K562 (cell line): Measurements from ENCODE around the gene MGRN1. TPM values are rescaled to one million over a fixed set of nuclear protein-coding genes. Genes with fewer than 3 reads are reported as not detected.

Experiments used
- BCL6 ChIP-seq: fragments of 250-450 bp; sonication (Bioruptor Pico); IDR thresholded peaks from 2 replicates; pipeline ENCODE4 v1.4.0; 2020
- E2F6 ChIP-seq, 2 experiments: IDR thresholded peaks; 2 replicates each; pipeline ENCODE4 v1.6.1; 2011; ENCODE audit warnings: borderline replicate concordance in 1 of 2, control low read depth in 1 of 2, low read depth in 1 of 2, low read length in 1 of 2, mild to moderate bottlenecking in 1 of 2, mixed read lengths in 1 of 2, moderate library complexity in 1 of 2; ENCODE audit not compliant: insufficient read depth in 1 of 2, insufficient read length in 1 of 2, poor library complexity in 1 of 2, severe bottlenecking in 1 of 2; ENCODE audit errors: extremely low read depth in 1 of 2
- FOXP4 ChIP-seq: sonication (generic); formaldehyde crosslinking; IDR thresholded peaks from 2 replicates; pipeline ENCODE4 v1.8.0; 2022; ENCODE audit warnings: mild to moderate bottlenecking, missing genetic modification reagents, borderline replicate concordance
- HMGN3 ChIP-seq: IDR thresholded peaks from 2 replicates; pipeline ENCODE4 v1.6.1; 2011; ENCODE audit warnings: borderline replicate concordance, low read depth, mild to moderate bottlenecking, mixed read lengths, low read length; ENCODE audit not compliant: insufficient read length; ENCODE audit errors: extremely low read depth
- ILF3 ChIP-seq: fragments of 450-650 bp; IDR thresholded peaks from 2 replicates; pipeline ENCODE4 v1.6.1; 2018; ENCODE audit warnings: antibody characterized with exemption, mild to moderate bottlenecking, moderate library complexity, borderline replicate concordance
- KLF16 ChIP-seq: IDR thresholded peaks from 2 replicates; pipeline ENCODE4 v1.6.1; 2016; ENCODE audit warnings: antibody characterized with exemption
- MEIS2 ChIP-seq: fragments of 450-650 bp; IDR thresholded peaks from 2 replicates; pipeline ENCODE4 v1.6.1; 2014; ENCODE audit warnings: mild to moderate bottlenecking; ENCODE audit not compliant: partially characterized antibody
- MYNN ChIP-seq, 2 experiments: sonication (generic); formaldehyde crosslinking in 1 of 2; IDR thresholded peaks; 2 replicates each; pipeline versions ENCODE4 v1.5.0 to v1.6.1; 2016 to 2020; ENCODE audit warnings: antibody characterized with exemption in 1 of 2, missing genetic modification reagents in 1 of 2
- NFE2L1 ChIP-seq: fragments of 450-650 bp; IDR thresholded peaks from 2 replicates; pipeline ENCODE4 v1.6.1; 2016; ENCODE audit warnings: missing genetic modification characterization, low read depth, mild to moderate bottlenecking, missing compliant biosample characterization, moderate library complexity, borderline replicate concordance
- PTBP1 ChIP-seq: fragments of 200-400 bp; formaldehyde crosslinking; IDR thresholded peaks from 2 replicates; pipeline ENCODE4 v1.6.1; 2017; ENCODE audit warnings: low read depth, low read length
- SFPQ ChIP-seq: fragments of 200-400 bp; formaldehyde crosslinking; IDR thresholded peaks from 2 replicates; pipeline ENCODE4 v1.6.1; 2017; ENCODE audit warnings: mild to moderate bottlenecking, low read depth, low read length, moderate library complexity
- TCFL5 ChIP-seq: fragments of 250-450 bp; sonication (Bioruptor Pico); conservative IDR thresholded peaks from 2 replicates; pipeline ENCODE4 v1.6.1; 2021; ENCODE audit warnings: mild to moderate bottlenecking, moderate library complexity, matching md5 sums
- TFAM ChIP-seq: fragments of 250-450 bp; sonication (Bioruptor Pico); conservative IDR thresholded peaks from 2 replicates; pipeline ENCODE4 v1.5.0; 2021; ENCODE audit warnings: mild to moderate bottlenecking, moderate library complexity
- TGIF2 ChIP-seq: sonication (generic); formaldehyde crosslinking; IDR thresholded peaks from 2 replicates; pipeline ENCODE4 v1.8.1; 2022; ENCODE audit warnings: mild to moderate bottlenecking, missing genetic modification reagents, moderate library complexity
- XRCC4 ChIP-seq: IDR thresholded peaks from one replicate; pipeline ENCODE4 v1.6.1; 2011; ENCODE audit not compliant: insufficient read depth, insufficient read length; ENCODE audit errors: extremely low read depth
- ZNF217 ChIP-seq: sonication (generic); formaldehyde crosslinking; IDR thresholded peaks from 2 replicates; pipeline ENCODE4 v1.8.0; 2022; ENCODE audit warnings: mild to moderate bottlenecking, missing genetic modification reagents
- ZNF431 ChIP-seq: sonication (generic); formaldehyde crosslinking; IDR thresholded peaks from 2 replicates; pipeline ENCODE4 v1.8.0; 2022; ENCODE audit warnings: mild to moderate bottlenecking, missing genetic modification reagents
- ZNF583 ChIP-seq: fragments of 250-450 bp; sonication (Bioruptor Pico); IDR thresholded peaks from 2 replicates; pipeline ENCODE4 v1.4.0; 2020
- ZNF764 ChIP-seq: fragments of 250-450 bp; sonication (Bioruptor Pico); IDR thresholded peaks from 2 replicates; pipeline ENCODE4 v1.4.0; 2020; ENCODE audit warnings: low read depth, mild to moderate bottlenecking, moderate library complexity
- ZNF780A ChIP-seq: fragments of 250-450 bp; sonication (Bioruptor Pico); IDR thresholded peaks from 2 replicates; pipeline ENCODE4 v1.5.0; 2021; ENCODE audit warnings: mild to moderate bottlenecking
- polyA plus RNA-seq, 8 experiments: library from polyadenylated mRNA; depleted of rRNA in 4 of 8; stranded (reverse) in 5 of 8; unstranded in 3 of 8; fragments of >200 nt; fragmentation: Nextera tagmentation in 2 of 8; fragmentation: Illumina TruSeq in 1 of 8; extraction: Ambion mirVana in 2 of 8; extraction: Trizol in 1 of 8; gene quantifications; 2 replicates each; pipeline versions ENCODE4 v1.2.1 to v1.2.3, GENCODE V29; 2011 to 2014; ENCODE audit warnings: inconsistent platforms in 1 of 8, missing spikeins in 1 of 8
- total RNA-seq, 7 experiments: library from RNA; depleted of rRNA in 6 of 7; stranded (reverse); fragments of >200 nt in 6 of 7; fragmentation: Illumina TruSeq in 2 of 7; extraction: Trizol in 2 of 7; gene quantifications; 2 replicates each; pipeline versions ENCODE4 v1.2.1 to v1.2.3, GENCODE V29; 2011 to 2021; ENCODE audit warnings: low replicate concordance in 1 of 7

Gene MGRN1
- total and polyA plus RNA-seq, 9 of the 15 experiments (the other 6 are each of a cell fraction or from before 2014, with no cell fraction given): 0.15 to 37.9 (median 6.0) TPM

- TF ChIP-seq SFPQ: no peak
- peak; percentile 68 for TF ChIP-seq HMGN3
- no peak for TF ChIP-seq TFAM (CRISPR knock-in tag)
- TF ChIP-seq MEIS2: no peak
- TF ChIP-seq PTBP1: no peak
- no peak for TF ChIP-seq ZNF583 (CRISPR knock-in tag)
- no peak for TF ChIP-seq BCL6 (CRISPR knock-in tag)
- TF ChIP-seq ZNF431 (CRISPR knock-in tag): no peak
- TF ChIP-seq TGIF2 (CRISPR knock-in tag): no peak; the same call in 1 of the 2 replicates
- TF ChIP-seq MYNN (IDR thresholded peaks at IDR 0.05): no peak
- TF ChIP-seq MYNN (CRISPR knock-in tag; IDR thresholded peaks at IDR 0.05): no peak
- no peak for TF ChIP-seq XRCC4
- no peak for TF ChIP-seq NFE2L1 (tag)
- TF ChIP-seq E2F6 (IDR thresholded peaks at IDR 0.05; ENCODE audit: borderline replicate concordance in 1 of 2, extremely low read depth in 1 of 2, insufficient read depth in 1 of 2, insufficient read length in 1 of 2, low read depth in 1 of 2, low read length in 1 of 2, poor library complexity in 1 of 2, severe bottlenecking in 1 of 2): peak; percentile 57 to 70
- no peak for TF ChIP-seq ILF3
- no peak for TF ChIP-seq ZNF217 (CRISPR knock-in tag)
- TF ChIP-seq TCFL5 (CRISPR knock-in tag): no peak
- TF ChIP-seq ZNF780A (CRISPR knock-in tag): no peak
- TF ChIP-seq KLF16: no peak
- TF ChIP-seq ZNF764: no peak
- TF ChIP-seq FOXP4 (CRISPR knock-in tag): 0 out of 2 replicates have a peak, but pooled peaks have one; percentile 14
These were observed 109.6 kb downstream of the MGRN1 start, which contains the start of the genes ANKS3 and DNAAF8 (continued) for GRCh38 chr16:4734063-4734729.
